ENCODE results near the gene BMPR1B. TPM values are rescaled to one million over a fixed set of nuclear protein-coding genes. Genes with fewer than 3 reads are reported as not detected.

BMPR1B gene
- total and polyA plus RNA-seq, 2 of the 8 experiments (the other 6 are each of a cell fraction or from before 2014, with no cell fraction given): 0.14 to 1.1 TPM

DNA sequence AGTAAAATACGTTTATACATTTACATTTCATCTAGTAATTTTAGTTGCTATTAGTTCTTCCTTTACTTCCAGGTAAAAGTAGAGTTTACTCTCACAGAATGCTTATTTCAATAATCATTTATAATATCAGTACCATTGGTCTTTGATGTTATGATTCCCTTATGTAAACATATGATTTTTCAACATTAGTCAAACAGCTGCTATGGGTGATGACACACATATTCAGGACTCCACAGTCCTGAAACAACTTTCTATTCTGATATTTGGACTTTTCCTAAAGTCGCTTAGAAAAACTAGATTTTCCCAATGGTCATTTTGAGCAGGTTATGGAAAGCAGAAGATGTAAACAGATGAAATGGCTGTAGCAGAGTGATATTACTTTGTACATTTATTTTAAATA is 421.2 kb downstream of the BMPR1B start:
- Histone ChIP-seq H3K27ac (ENCODE audit: low read depth, low read length) (no peak overlapping the region), H2BK15ac (ENCODE audit: low read length) (no peak overlapping the region), H2BK120ac (replicated peaks; ENCODE audit: low read depth, low read length) (no peak overlapping the region), H2AFZ (ENCODE audit: low read length) (no peak overlapping the region), H3K18ac (ENCODE audit: extremely low read depth, low read length) (no peak overlapping the region), H3K9ac (replicated peaks in 1 of 4; ENCODE audit: extremely low read depth in 1 of 4, low read depth in 3 of 4, low read length in 3 of 4) (no peak overlapping the region), H3K4me3 (ENCODE audit: extremely low read depth in 1 of 4, insufficient read depth in 2 of 4, low read depth in 3 of 4, low read length in 4 of 4) (no peak overlapping the region), H3K23ac (ENCODE audit: insufficient read length) (no peak overlapping the region), H3K23me2 (ENCODE audit: low read depth, low read length) (no peaks in the 10 kb centered on the region), H2BK5ac (ENCODE audit: low read depth, low read length) (no peak overlapping the region), H3K36me3 (ENCODE audit: control insufficient read depth in 2 of 4, insufficient read depth in 4 of 4, low read length in 3 of 4) (peaks cover 0 to 4% (median 0%) of the 10 kb centered on the region in 4 experiments; a peak in 1 of 8 replicates), H4K8ac (ENCODE audit: extremely low read depth, insufficient read depth, low read length) (no peak overlapping the region), H3K9me3 (ENCODE audit: insufficient read depth in 2 of 2, low read depth in 1 of 2, low read length in 1 of 2) (peaks cover 10 to 16% of the 10 kb centered on the region in 2 experiments; a peak in 3 of 4 replicates), H2BK12ac (ENCODE audit: low read depth, low read length) (no peak overlapping the region), H3K4me1 (replicated peaks in 1 of 4; ENCODE audit: control insufficient read depth in 3 of 4, insufficient read depth in 4 of 4, low read length in 3 of 4) (peaks cover 0 to 13% (median 5%) of the 10 kb centered on the region in 4 experiments; a peak in 4 of 7 replicates), H3K56ac (replicated peaks; ENCODE audit: insufficient read length, low read depth, low read length) (no peak overlapping the region), H2AK5ac (ENCODE audit: low read depth, low read length) (no peak overlapping the region), H3K4ac (replicated peaks; ENCODE audit: insufficient read length, low read depth, low read length) (no peak overlapping the region), H3K79me2 (ENCODE audit: control insufficient read depth in 1 of 2, insufficient read depth in 2 of 2, low read length in 2 of 2) (no peaks in the 10 kb centered on the region), H3K4me2 (ENCODE audit: insufficient read depth in 1 of 2, low read depth in 2 of 2, low read length in 2 of 2) (no peak overlapping the region), H4K20me1 (replicated peaks in 1 of 2; ENCODE audit: control insufficient read depth in 1 of 2, insufficient read depth in 2 of 2, low read length in 2 of 2) (no peaks in the 10 kb centered on the region), H2BK20ac (ENCODE audit: low read length) (no peak overlapping the region), H3K27me3 (replicated peaks in 1 of 4; ENCODE audit: control insufficient read depth in 3 of 4, extremely low read depth in 1 of 4, insufficient read depth in 3 of 4, low read length in 3 of 4) (no peaks in the 10 kb centered on the region), H4K5ac (ENCODE audit: insufficient read length, low read depth, low read length) (no peak overlapping the region), H3K14ac (ENCODE audit: insufficient read length) (no peak overlapping the region), H3K79me1 (ENCODE audit: low read depth, low read length) (no peaks in the 10 kb centered on the region), H4K91ac (replicated peaks; ENCODE audit: insufficient read length, low read length) (no peak overlapping the region)
- ChIA-PET CTCF (ENCODE audit: partially characterized antibody) (interaction anchor here (0.6 to 0.9 kb wide), 2 partner anchors 271 to 992 kb away, joined by 3 read pairs; no protein-coding TSS in a partner anchor), POLR2A (ENCODE audit: partially characterized antibody) (no interaction called here)
- no peak for FAIRE-seq
- DNase-seq (ENCODE audit: low read depth in 1 of 2, low spot score in 2 of 2): no peak
- WGBS, 2 experiments (ENCODE audit: extremely low coverage in 1 of 2, insufficient coverage in 1 of 2, insufficient read length in 1 of 2, insufficient replicate concordance in 2 of 2, low coverage in 1 of 2, low lambda C conversion rate in 2 of 2, missing lambda C conversion rate in 1 of 2): 96% methylated on average over 2 of the region's 2 CpGs; no CpG with 5 or more reads in 1 of the 2 experiments
- no peak for TF ChIP-seq PHF8 (conservative IDR thresholded peaks at IDR 0.05; ENCODE audit: low read depth, low read length)
- no peak for TF ChIP-seq RBBP5 (IDR thresholded peaks at IDR 0.05; ENCODE audit: borderline replicate concordance, low read depth, low read length)
- no peak for TF ChIP-seq YY1 (IDR thresholded peaks at IDR 0.05; ENCODE audit: low read depth, low read length)
- TF ChIP-seq POU5F1 (IDR thresholded peaks at IDR 0.05; ENCODE audit: low read depth, low read length): no peak
- TF ChIP-seq HDAC2 (IDR thresholded peaks at IDR 0.05; ENCODE audit: borderline replicate concordance in 1 of 2, low read depth in 2 of 2, low read length in 2 of 2): no peak
- TF ChIP-seq JUND (IDR thresholded peaks at IDR 0.05; ENCODE audit: low read length): no peak
- no peak for TF ChIP-seq CEBPB (IDR thresholded peaks at IDR 0.05; ENCODE audit: low read depth, low read length)
- TF ChIP-seq EP300 (IDR thresholded peaks at IDR 0.05; ENCODE audit: borderline replicate concordance in 1 of 2, low read depth in 2 of 2, low read length in 2 of 2): no peak
- TF ChIP-seq NANOG (IDR thresholded peaks at IDR 0.05; ENCODE audit: insufficient read depth, low read depth, low read length, poor library complexity, severe bottlenecking): no peak
- TF ChIP-seq RAD21 (IDR thresholded peaks at IDR 0.05 in 1 of 2, conservative IDR thresholded peaks at IDR 0.05 in 1 of 2; ENCODE audit: low read depth in 2 of 2, low read length in 2 of 2): no peak
- TF ChIP-seq KDM1A (IDR thresholded peaks at IDR 0.05; ENCODE audit: borderline replicate concordance, low read length): no peak
- TF ChIP-seq SIRT6 (IDR thresholded peaks at IDR 0.05; ENCODE audit: low read length): no peak
- TF ChIP-seq GTF2F1 (IDR thresholded peaks at IDR 0.05; ENCODE audit: borderline replicate concordance, low read depth, low read length): no peak

Data from H1 (cell line).